OCI-M1 (cell line): ENCODE data around the gene IL19.
"Not testable (repeated sequence)": the region's sequence is repeated elsewhere in the genome, so short reads cannot be mapped to it uniquely, and the experiment has no call there.

Experiments used
- DNase-seq: peaks from one replicate; lab custom pipeline; 2025; lab: John Stamatoyannopoulos, UW

Gene IL19

DNA sequence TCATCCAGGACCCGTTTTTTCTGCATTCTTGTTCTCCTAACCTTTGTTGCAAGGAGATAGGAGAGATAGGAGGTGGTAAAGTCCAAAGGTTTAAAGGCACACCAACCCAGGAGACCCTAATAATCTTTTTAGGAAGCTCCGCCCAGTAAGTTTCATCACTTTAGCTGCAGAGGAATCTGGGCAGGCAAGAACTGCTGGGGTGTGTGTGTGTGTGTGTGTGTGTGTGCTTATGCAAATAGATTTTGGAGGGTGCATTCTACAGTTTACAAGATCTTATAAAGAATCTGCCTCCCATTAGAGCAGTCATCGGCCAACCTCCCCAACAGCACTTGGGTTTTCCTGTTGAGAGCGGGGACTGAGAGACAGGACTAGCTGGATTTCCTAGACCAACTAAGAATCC lies 5.7 kb downstream of the IL19 start:
- DNase-seq: no peak

DNA sequence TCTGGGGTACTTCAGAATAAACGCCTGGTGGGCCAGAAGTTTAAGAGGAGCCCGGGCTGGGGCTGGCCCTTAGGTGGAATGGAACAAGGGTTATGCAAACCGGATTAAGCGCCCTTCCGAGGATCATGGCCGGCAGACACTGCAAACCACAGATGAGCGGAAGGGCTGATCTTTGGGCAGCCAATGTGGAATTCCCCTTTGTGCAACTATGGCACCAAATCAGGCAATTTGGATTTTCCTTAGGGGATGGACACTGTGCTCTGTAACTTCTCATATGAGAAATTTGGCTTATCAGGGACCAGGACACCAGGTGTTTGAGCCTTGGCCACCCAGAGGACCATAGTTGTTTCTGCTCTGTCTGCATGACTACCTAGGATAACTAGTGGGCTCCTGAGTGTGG lies 7.5 kb downstream of the IL19 start:
- no peak for DNase-seq

DNA sequence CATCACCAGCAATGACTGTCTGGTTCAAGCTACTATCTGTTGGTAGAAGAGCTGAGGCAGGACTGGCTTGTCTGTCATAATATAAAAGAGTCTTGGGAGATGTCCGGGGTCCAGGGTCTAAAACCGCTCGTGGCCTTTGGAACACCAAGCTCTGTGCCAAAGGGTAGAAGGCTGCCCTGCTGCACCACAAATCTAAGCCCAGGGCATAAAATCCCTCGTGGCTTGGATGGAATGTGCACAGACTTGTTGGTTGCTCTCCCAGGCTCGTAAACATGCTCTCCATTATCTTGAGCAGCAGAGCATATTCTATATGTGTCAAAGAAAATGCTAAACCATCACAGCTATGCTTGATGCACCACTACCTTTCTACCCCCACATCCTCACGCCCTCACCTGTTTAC lies 8.3 kb downstream of the IL19 start:
- DNase-seq: not testable (repeated sequence)

DNA sequence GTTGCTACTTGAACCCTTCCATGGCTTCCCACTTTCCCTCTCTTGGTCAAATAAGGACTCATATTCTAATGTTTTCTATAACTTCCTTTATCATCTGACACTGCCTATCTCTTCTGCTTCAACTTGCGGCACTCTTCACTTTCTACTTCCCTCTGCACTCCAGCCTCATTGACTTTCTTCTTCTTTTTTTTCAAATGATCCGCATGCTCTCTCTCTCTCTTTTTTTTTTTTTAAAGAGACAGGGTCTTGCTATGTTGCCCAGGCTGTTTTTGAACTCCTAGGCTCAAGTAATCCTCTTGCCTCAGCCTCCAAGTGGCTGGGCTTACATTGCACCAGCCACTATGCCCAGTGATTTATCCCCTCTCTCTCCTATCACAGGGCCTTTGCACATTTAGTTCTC lies 9.1 kb downstream of the IL19 start:
- peak; percentile 77 for DNase-seq

DNA sequence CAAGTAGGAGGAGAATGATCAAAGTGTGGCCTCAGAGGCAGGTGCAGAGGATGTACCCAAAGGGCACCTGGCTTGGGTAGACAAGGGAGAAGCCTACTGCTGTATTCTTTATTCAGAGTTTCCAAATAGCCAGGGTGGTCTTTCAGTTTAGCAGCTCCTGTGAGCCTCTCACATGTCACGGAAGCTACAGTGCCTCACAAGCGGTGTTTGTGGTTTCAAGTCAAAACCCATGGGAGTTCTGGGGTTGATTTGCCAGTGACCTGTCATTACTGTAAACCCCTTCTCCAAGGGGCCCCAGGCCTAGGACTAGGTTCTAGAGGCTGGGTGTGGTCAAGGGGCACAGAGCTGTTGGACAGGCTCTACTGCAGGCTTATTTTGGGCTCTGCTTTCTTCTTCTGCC lies 11.9 kb downstream of the IL19 start:
- no peak for DNase-seq

DNA sequence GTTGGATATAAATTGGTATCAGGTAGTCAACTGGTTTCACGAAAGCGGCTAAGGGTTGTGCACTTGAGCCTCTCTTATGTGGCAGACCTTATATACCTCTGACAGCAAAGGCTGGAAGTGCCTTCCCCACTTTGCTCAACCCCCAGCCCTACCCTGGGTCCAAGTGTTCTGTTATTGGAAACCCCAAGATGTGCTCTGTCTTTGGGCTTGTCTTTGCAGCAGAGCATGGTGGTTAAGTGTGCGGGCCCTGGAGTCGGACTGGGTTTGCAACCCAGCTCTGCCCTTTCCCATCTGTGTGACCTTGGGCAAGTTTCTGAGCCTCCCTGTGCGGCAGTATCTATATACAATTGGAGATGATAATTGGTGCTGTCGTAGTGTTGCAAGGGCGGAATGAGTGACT lies 12.9 kb downstream of the IL19 start:
- DNase-seq: no peak

DNA sequence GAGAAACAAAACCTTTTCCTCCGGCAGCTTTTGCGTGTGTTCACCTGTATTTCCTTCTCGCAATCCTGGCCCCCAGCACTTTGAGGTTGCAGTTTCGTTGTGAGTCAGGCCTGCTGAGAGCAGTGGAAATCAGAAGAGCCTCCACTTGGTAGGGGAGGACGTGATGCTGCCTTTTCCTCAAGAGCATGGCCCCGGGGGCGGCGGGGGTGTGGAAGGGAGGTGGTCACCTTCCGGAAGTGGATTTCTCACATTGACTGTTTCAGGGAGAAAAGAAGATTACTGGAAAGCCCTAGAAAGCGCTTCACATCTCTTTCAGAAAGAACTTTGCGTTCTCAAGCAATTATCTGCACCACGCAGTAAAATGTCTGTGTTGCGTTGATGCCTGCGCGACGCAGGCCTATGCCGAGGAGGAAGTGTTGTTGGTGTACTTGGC lies 13.9 kb downstream of the IL19 start:
- no peak for DNase-seq

DNA sequence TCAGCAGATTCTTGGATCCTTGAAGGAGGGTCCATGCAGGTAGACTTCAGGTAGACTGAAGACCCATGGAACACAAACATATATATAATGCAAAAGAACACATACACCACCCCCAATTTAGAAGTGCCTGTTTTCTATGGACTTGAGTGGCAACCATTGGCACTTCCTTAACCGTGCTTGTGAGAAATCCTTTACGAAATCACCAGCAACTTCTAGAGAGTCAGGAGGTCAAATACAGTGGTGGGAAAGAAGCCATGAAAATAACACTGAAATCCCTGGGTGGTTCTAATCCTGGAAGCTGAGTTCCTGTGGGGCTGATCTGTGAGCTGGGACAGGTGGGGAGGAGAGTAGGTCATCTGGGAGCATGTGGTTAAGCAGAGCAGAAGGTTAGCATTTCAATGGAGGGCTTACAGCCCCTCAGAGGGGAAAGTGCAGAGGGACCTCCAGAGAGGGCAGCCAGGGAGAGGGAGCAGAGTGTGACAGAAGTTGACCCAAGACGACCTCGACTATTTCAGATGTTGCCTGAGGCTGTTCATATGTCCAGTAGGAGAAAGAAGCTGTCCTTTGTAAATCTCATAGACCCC lies 14.7 kb downstream of the IL19 start:
- no peak for DNase-seq

DNA sequence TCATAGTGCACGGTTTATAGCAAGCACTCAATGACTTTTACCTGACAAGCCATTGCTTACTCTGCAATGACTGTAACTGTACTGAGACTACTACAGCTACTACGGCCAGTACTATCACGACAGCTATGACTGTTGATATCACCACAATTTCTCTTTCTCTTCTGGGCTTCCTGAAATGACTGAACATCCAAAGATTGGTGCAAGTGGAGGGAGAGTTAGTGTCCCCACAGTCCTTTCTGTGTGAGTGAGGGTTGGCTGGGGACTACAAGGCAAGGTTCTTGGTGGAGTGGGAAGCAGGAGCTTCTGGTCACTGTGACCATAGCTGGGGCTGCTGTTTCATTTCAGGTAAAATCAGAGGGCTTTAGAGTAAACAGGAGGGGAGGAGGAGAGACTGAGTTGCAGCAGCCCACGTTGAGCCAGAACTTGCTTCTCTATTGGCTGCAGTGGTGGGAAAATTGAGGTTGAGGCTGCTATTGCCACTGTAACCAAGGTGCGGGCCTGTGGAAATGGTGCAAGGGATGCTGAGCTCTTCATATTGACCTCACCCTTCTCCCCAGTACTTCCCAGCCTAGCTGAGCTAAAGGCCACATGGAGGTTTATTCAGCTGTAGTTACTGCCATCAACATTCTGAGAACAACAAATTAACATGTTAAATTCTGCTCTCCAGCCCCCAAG lies 15.8 kb downstream of the IL19 start:
- DNase-seq: no peak

DNA sequence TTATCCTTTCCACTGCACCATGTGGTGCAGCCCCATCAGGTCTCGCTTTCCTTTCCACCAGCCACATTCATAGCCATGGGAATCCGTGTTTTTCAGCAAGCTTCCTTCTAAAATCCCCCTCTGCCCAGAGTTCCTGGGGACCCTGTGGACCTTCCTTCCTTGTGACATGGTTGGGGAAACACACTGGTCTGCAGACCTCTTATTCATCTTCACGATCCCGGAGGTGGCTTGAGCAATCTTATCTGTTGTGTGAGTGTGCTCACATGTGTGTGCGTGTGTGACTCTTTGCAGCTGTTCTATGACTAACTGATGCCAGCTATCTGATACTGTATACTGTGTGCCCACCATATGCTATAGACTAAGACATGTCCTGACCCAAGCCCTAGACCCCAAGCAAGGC lies 17.3 kb downstream of the IL19 start:
- no peak for DNase-seq

DNA sequence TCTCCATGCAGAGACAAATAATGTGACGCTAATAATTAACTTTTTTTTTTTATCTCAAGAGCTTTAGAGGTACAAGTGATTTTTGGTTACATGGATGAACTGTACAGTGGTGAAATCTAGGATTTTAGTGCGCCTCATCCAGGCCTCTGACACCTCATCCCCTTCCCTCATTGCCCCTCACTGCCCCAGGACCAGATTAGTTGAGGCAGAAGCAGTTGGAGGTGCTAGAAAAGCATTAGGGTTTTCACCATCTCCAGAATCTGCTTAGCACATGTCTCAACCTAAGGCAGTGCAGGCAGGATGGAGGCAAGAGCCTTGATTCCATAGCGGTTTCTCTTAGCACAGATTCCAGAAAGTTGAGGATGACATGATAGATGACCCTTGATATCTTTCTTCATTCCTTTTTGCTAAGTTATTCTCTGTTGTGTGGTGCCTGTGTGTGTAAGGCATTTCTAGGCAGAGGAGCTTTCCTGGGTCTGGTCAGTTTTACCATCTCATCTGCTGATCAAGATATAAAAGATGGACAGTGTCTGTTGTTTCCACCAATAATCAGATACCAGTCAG lies 18.0 kb downstream of the IL19 start:
- no peak for DNase-seq

DNA sequence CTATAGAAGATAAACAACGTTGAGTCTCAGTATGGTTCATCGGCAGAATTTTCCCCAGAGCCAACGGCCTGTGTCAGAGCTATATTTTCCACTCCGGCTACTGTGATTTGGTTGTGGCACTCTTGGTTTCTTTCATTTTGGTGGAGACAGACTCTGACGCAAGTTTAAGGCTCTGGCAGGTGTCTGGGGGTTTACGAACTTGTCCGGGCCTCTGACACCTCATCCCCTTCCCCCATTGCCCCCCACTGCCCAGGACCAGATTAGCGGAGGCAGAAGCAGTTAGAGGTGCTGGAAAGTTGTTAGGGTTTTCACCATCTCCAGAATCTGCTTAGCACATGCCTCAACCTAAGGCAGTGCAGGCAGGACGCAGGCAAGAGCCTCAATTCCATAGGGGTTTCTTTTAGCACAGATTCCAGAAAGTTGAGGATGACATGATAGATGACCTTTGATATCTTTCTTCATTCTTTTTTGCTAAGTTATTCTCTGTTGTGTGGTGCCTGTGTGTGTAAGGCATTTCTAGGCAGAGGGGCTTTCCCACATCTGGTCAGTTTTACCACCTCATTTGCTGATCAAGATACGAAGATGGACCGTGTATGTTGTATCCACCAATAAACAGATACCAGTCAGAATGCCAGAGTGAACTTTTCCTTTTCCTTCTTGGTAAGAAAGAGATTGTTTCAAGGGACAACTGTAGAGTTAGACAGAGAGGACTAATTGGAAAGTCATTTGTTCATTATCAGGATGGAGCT lies 20.1 kb downstream of the IL19 start:
- no peak for DNase-seq

DNA sequence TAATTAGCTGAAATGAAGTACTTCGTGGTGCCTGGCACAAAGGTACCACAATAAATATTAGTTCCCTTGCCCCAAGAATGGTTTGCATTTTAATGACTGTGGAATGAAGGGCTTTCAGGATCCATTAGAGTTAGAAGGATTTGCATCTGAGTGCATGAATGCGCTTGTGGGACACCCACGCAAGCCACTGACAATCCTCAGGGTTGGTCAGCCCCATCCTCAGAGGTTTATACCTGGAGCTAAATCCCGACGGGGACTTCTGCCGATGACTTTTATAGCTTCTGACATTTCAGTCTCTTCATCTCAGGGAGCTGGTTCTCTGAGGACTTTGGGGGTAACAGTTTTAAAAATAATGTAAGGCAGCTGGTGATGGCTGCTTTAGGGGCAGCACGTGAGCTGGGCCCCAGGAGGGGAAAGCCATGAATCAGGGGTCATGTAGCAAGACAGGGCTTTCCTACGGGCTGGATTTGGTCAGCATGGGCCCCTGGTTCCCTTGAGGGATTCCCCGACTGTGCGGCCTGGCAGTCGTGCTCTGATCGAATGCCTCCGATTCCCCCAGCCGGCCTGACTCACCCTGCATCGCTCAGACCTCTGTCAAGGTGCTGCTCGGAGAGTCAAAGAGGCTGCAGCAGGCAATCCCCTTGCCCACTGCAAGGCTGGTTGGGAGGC lies 22.5 kb downstream of the IL19 start:
- no peak for DNase-seq

DNA sequence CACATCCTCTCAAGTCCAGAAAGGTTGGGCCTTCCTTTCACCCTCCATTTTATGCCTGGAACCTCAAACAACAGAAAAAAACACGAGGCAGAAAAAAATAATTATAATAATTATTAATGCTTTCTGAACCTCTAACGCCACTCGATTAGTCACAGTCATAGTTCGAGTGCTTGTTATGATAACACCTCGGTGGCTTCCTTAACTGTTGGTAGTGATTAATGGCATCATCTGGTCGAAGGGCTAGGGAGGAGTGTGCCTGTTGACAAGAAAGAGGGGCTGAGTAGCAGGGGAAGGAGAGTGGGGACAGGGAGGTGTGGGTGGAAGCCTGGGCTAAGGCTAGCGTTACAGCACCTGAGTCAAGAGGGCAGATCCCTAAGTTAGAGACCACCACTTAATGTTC lies 23.0 kb downstream of the IL19 start:
- DNase-seq: no peak

DNA sequence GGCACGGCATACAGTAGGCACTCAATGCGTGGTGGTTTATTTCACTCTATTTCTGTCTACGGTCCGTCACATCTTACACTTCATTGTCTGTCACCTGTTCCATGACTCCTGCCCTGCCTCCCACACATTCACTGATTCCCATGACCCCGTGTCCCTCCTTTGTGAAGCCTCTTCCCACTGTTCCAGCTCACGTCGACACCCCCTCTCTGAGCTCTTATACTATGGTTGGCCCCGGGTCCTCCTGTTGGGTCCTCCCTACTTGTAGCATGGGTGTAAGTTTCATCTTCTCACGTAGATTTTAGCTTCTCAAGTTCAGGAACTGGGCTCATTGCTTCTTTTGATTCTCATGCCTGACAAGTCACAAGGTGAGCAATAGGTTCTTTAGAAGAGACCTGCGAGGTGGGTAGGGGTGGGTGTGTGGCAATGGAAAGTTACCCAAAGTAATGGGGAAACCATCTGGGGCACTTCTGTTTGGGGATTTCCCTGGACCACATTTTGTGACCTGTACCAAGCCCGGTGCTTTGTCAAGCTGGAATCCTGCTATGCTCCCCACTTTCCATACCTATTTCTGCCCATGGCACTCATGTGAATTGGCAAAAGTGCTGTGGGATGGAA lies 23.8 kb downstream of the IL19 start:
- DNase-seq: no peak

DNA sequence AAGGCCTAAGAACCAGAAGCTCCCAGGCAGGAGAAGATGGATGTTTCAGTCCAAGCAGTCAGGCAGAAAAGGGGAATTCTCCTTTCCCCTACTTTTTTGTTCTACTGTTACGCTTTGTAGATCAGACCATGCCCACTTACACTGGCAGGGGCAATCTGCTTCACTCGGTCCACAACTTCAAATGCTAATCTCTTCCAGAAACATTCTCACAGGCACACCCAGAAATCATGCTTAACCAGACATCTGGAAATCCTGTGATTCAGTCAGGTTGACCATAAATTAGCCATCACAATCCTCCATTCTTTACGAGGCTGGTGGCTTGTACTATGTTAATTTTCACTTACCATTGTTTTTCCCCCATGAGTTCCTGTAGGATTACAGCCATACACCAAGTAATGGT lies 25.5 kb downstream of the IL19 start:
- DNase-seq: no peak

DNA sequence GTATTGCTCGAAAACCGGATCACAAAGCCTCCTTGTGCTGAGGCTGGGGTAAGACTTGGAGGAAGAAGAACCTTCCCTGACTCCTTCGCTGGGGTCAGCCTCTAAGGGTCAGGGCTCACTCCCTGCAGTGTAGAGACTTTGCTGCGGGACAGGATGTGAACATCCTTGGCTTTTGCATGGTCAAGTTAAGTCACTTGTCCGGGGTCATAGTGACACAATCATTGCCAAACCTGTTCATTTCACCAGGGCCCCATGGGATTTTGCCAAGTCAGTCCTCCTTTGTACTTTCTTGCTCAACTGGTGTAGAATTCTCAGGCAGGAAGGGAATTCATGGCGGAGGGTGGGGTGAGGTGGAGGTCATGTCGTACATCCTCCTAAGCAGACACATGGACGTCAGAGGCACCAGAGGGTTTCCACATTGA lies 26.4 kb downstream of the IL19 start:
- no peak for DNase-seq

DNA sequence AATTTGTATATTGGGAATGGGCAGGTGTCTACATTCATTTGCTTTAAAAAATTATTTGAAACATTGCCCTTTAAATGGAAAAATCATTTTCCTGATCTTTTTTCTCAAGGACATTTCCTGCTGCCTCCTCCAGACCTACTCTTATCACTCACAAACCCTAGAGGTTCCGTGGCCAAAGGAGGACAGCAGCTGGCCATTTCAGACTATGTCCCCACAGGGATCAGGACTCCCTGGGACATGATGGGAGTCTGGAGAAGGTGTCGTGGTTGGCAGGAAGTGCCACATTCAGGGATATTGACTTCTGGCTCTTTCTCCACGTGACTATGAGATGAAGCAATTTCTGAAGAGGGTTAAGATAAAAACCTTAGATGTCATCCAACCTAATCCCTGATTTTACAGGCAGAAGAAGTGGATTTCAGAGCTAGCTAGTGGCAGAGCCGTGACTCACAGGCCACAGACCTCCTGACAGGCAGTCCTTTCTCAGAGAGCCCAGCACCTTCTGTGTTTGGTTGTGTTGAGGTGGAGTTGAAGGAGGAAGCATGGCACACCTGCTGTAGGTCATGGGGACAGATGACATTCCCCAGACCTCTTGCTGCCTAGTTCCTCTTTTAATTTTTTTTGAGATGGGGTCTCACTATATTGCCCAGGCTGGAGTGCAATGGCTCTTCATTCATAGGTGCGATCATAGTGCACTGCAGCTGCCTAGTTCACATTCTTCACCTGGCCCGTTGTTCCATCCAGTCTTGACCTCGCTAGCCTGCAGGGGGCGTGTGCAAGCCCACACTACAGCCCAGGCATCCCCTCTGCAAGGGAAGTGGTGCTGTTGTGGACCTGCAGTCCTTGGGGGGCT lies 27.2 kb downstream of the IL19 start:
- DNase-seq: peak; percentile 53

DNA sequence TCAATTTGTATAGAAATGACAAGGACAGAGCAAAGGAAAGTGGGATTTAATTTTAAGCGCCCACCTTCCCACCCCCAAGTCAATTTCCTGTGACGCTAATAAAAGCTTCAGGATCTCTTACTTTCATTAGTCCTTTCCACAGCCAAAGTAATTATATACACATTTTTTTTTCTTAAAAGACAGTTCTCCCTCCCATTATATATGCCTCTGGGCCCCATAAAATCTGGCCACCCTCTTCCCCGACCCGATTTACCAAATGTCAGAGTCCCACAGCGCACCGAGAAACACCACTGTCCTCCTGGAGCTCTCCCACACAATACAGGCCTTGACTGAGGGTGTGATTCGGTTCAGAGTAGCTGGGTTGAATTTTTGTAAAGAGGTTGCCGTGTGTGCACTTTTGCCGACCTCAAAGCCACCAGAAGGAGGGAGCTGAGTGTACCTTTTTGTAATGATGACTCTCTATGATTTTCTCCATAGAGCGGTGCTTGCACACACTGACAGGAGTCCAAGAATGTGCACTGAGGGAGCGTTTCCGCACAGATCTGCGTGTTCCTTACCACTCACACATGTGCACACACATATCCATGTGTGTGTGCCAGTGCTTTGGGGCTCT lies 27.9 kb downstream of the IL19 start:
- no peak for DNase-seq

DNA sequence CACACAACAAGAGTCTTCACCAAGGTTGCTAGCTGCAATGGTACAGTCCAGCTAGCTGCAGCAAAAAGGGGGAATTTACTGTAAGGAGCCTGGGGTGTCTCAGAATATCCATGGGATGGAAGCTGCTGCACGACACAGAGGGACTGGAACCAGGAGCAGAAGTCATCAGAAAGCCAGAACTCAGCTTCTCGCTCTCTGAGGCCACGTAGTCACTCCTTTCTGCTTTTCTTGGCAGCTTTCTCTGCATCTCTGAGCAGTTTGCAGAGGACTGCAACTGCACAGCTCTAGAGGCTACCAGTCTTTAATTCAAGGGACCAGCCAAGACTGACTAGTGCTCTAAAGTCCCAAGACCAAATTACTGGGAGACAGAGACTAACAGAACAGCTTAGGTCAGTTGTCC lies 28.7 kb downstream of the IL19 start:
- no peak for DNase-seq

DNA sequence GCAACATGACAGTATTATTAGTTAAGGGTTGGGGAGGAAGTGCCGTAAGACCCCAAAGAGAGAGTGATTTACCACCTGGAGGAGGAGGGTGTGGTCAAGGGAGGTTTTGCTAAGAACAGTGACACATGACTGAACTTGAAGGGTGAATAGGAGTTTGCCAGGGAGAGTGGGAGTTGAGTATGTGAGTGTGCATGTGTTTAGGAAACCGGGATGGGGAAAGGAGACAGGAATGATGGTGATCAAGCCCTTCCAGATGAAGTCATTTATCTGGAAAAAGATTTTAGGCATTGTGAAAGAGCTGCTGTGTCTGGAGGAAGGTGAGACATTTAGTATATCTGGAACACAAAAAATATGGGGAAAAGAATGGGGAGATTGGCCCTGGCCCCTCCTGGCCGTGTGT lies 29.8 kb downstream of the IL19 start:
- DNase-seq: no peak
